B cell (primary cell): ENCODE results near the gene USP14. TPM values are rescaled to one million over a fixed set of nuclear protein-coding genes. Genes with fewer than 3 reads are reported as not detected.

Source experiments
- ATAC-seq: fragments of 200-7000 bp; cut with Tn5 transposase; one replicate; pipeline ENCODE4 v1.10.0; 2021; ENCODE audit warnings: low read depth, mild to moderate bottlenecking, moderate number of reproducible peaks, moderate library complexity
- CTCF ChIA-PET: fragments of 350-600 bp; sonication (Branson Sonifier 250); formaldehyde crosslinking; loops from one replicate; lab custom pipeline; 2021; ENCODE audit warnings: antibody characterized with exemption, inconsistent platforms; lab: Charles Lee
- POLR2A ChIA-PET: fragments of 350-600 bp; sonication (Branson Sonifier 250); formaldehyde crosslinking; loops from one replicate; lab custom pipeline; 2021; ENCODE audit warnings: antibody characterized with exemption; lab: Charles Lee
- DNase-seq: peaks from one replicate; pipeline ENCODE4 v3.0.0; 2013
- H2AFZ ChIP-seq: 2 replicates; pipeline ENCODE4 v1.6.1; 2012; ENCODE audit warnings: mild to moderate bottlenecking, low read depth, low read length; ENCODE audit not compliant: insufficient read depth, poor library complexity, severe bottlenecking
- H3K27ac ChIP-seq, 2 donors: 1 replicate in 1 of 2; 2 replicates in 1 of 2; pipeline ENCODE4 v1.5.1; 2012 to 2013; ENCODE audit warnings: low read length in 2 of 2, mild to moderate bottlenecking in 2 of 2, moderate library complexity in 1 of 2
- H3K27me3 ChIP-seq, 4 experiments: fragments of 200-600 bp in 1 of 4; sonication (generic) in 1 of 4; replicated peaks in 1 of 4; 1 replicate in 2 of 4; 2 replicates in 2 of 4; pipeline versions ENCODE4 v1.6.1 to v1.7.0; 2013 to 2016; ENCODE audit warnings: low read length in 3 of 4, mild to moderate bottlenecking in 2 of 4, mixed read lengths in 1 of 4, moderate library complexity in 1 of 4; ENCODE audit not compliant: insufficient read depth in 4 of 4, control insufficient read depth in 3 of 4; ENCODE audit errors: control extremely low read depth in 1 of 4
- H3K36me3 ChIP-seq, 2 experiments: replicated peaks in 1 of 2; 1 replicate in 1 of 2; 2 replicates in 1 of 2; pipeline versions ENCODE4 v1.6.1 to v1.7.1; 2013; ENCODE audit warnings: low read length in 1 of 2; ENCODE audit not compliant: insufficient read depth in 2 of 2, control insufficient read depth in 1 of 2; ENCODE audit errors: control extremely low read depth in 1 of 2, extremely low read depth in 1 of 2
- H3K4me1 ChIP-seq, 2 donors: fragments of 200-600 bp in 1 of 2; sonication (generic) in 1 of 2; 1 replicate in 1 of 2; 2 replicates in 1 of 2; pipeline versions ENCODE4 v1.5.1 to v1.6.1; 2013 to 2017; ENCODE audit warnings: low read length in 2 of 2; ENCODE audit not compliant: control insufficient read depth in 2 of 2, insufficient read depth in 2 of 2
- H3K4me2 ChIP-seq: replicated peaks from 2 replicates; pipeline ENCODE3; 2012; ENCODE audit warnings: mild to moderate bottlenecking, low read depth, low read length; ENCODE audit not compliant: poor library complexity, severe bottlenecking
- H3K4me3 ChIP-seq, 5 experiments: fragments of 200-600 bp in 1 of 5; sonication (generic) in 1 of 5; 1 replicate in 3 of 5; 2 replicates in 2 of 5; pipeline versions ENCODE4 v1.5.1 to v1.7.0; 2011 to 2016; ENCODE audit warnings: low read length in 4 of 5, mild to moderate bottlenecking in 4 of 5, low read depth in 2 of 5, control low read depth in 1 of 5, moderate library complexity in 1 of 5; ENCODE audit not compliant: insufficient read depth in 1 of 5; ENCODE audit errors: control extremely low read depth in 1 of 5, extremely low read depth in 1 of 5
- H3K79me2 ChIP-seq: fragments of 200-600 bp; sonication (generic); one replicate; pipeline ENCODE4 v1.6.0; 2016; ENCODE audit warnings: low read length; ENCODE audit not compliant: control insufficient read depth, insufficient read depth
- H3K9ac ChIP-seq: fragments of 200-600 bp; sonication (generic); 2 replicates; pipeline ENCODE4 v1.6.1; 2017; ENCODE audit warnings: mild to moderate bottlenecking, low read length, moderate library complexity
- H3K9me3 ChIP-seq, 3 donors: one replicate each; pipeline versions ENCODE4 v1.6.1 to v1.7.1; 2013; ENCODE audit warnings: low read length in 2 of 3; ENCODE audit not compliant: control insufficient read depth in 2 of 3, insufficient read depth in 1 of 3; ENCODE audit errors: control extremely low read depth in 1 of 3
- H4K20me1 ChIP-seq: 2 replicates; pipeline ENCODE4 v1.6.0; 2012; ENCODE audit warnings: mild to moderate bottlenecking, low read length; ENCODE audit not compliant: insufficient read depth, control insufficient read depth, poor library complexity, severe bottlenecking
- H3K27ac Mint-ChIP-seq: one replicate; pipeline ENCODE4 v1.8.0; 2021; ENCODE audit warnings: mixed read lengths
- H3K27me3 Mint-ChIP-seq: one replicate; pipeline ENCODE4 v1.8.0; 2021; ENCODE audit warnings: mixed read lengths
- H3K4me1 Mint-ChIP-seq: one replicate; pipeline ENCODE4 v1.8.0; 2021; ENCODE audit warnings: mixed read lengths
- H3K4me3 Mint-ChIP-seq: one replicate; pipeline ENCODE4 v1.8.0; 2021; ENCODE audit warnings: mixed read lengths
- H3K9me3 Mint-ChIP-seq: one replicate; pipeline ENCODE4 v1.8.0; 2022; ENCODE audit warnings: mixed read lengths; ENCODE audit not compliant: insufficient read depth
- EZH2 ChIP-seq: IDR thresholded peaks from 2 replicates; pipeline ENCODE4 v1.6.1; 2012; ENCODE audit warnings: borderline replicate concordance, low read depth, mild to moderate bottlenecking, moderate library complexity, low read length; ENCODE audit not compliant: insufficient read depth, poor library complexity, severe bottlenecking
- WGBS: methylation state at CpG from one replicate; pipeline ENCODE4 v1.1.5; 2013; ENCODE audit warnings: missing lambda C conversion rate; ENCODE audit not compliant: insufficient coverage; 5-methylcytosine and 5-hydroxymethylcytosine counted together
- intact Hi-C: fragments of 100-400 bp; cut with micrococcal nuclease; formaldehyde crosslinking; loops from one replicate; pipeline ENCODE4 v1.10.0; 2022
- polyA plus RNA-seq: library from polyadenylated mRNA; depleted of rRNA; stranded (reverse); fragments of >200 nt; gene quantifications from 2 replicates; pipeline ENCODE4 v1.2.3, GENCODE V29; 2012
- total RNA-seq, 2 donors: library from RNA; stranded (reverse); fragments of 120-200 nt in 1 of 2; gene quantifications; 1 replicate in 1 of 2; 2 replicates in 1 of 2; pipeline versions ENCODE4 v1.2.3 to v1.2.4, GENCODE V29; 2013 to 2022
- TF ChIP-seq, protein P1 (sequence below): fragments of 200-600 bp; IDR thresholded peaks from one replicate; pipeline ENCODE4 v1.8.0; 2022; ENCODE audit warnings: antibody characterized with exemption, mild to moderate bottlenecking

The USP14 gene
- total and polyA plus RNA-seq, 2 donors (not counting 1 experiment from before 2014, with no cell fraction given), result 6.0 to 38.9 TPM

DNA sequence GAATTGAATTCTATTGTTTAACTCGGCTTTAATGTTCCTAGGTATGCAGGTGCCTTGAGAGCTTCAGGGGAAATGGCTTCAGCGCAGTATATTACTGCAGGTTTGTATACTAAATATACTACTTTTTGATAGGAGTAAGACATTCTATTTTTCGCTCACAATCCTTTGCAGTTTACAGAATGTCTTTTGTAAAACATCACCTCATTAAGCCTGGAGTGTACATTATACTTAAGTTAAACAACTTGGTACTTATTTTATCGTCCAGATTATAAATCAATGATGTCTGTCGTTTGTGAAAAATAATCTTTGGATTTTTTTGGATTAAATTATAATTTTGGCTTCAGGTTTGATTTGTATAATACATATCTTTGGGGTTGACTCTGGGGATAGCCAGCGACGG, 34.4 kb downstream of the USP14 start:
- ATAC-seq (no peak), DNase-seq (no peak)
- Histone ChIP-seq H3K9ac (no peak overlapping the region), H2AFZ (no peak overlapping the region), H3K4me2 (no peak overlapping the region), H3K4me3 (no peak overlapping the region), H3K27me3 (no peaks in the 10 kb centered on the region), H3K36me3 (peaks cover 3 to 17% of the 10 kb centered on the region in 2 experiments), H4K20me1 (peaks cover 8% of the 10 kb centered on the region), H3K27ac (no peak overlapping the region), H3K4me1 (no peaks in the 10 kb centered on the region), H3K9me3 (no peaks in the 10 kb centered on the region), H3K79me2 (peaks cover 21% of the 10 kb centered on the region)
- intact Hi-C loops, result no loop called here
- CTCF ChIA-PET, result no interaction called here
- Mint-ChIP-seq H3K27me3 (no peaks in the 10 kb centered on the region), H3K4me3 (no peak overlapping the region), H3K9me3 (no peaks in the 10 kb centered on the region), H3K4me1 (no peaks in the 10 kb centered on the region), H3K27ac (no peak overlapping the region)
- TF ChIP-seq, protein P1, sequence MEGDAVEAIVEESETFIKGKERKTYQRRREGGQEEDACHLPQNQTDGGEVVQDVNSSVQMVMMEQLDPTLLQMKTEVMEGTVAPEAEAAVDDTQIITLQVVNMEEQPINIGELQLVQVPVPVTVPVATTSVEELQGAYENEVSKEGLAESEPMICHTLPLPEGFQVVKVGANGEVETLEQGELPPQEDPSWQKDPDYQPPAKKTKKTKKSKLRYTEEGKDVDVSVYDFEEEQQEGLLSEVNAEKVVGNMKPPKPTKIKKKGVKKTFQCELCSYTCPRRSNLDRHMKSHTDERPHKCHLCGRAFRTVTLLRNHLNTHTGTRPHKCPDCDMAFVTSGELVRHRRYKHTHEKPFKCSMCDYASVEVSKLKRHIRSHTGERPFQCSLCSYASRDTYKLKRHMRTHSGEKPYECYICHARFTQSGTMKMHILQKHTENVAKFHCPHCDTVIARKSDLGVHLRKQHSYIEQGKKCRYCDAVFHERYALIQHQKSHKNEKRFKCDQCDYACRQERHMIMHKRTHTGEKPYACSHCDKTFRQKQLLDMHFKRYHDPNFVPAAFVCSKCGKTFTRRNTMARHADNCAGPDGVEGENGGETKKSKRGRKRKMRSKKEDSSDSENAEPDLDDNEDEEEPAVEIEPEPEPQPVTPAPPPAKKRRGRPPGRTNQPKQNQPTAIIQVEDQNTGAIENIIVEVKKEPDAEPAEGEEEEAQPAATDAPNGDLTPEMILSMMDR, result no peak
- TF ChIP-seq EZH2, result no peak
- POLR2A ChIA-PET, result no interaction called here
- 100% methylated on average over 1 of the region's 7 CpGs for WGBS

DNA sequence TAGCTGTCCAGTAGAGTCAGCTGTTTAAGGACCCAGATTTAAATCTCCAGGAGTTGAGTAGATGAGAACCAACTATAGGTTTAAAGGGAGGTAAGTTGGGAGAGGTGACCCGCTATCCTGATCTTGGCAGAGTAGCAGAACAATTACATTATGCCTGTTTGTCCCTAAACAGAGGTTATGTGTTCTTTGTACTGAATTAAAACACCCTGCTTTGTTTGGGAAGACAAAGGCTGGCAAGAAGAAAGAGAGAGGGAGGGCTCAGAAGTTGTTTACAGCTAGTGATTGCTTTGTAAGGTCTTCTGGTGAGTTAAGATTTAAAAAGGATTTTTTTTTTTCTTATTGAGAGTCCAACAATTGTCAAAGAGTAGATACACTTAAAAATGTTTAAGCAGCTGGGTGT, 37.3 kb downstream of the USP14 start:
- no peaks in the 10 kb centered on the region for H3K79me2 ChIP-seq
- CTCF ChIA-PET, result no interaction called here
- no peak overlapping the region for H3K27ac ChIP-seq
- no peaks in the 10 kb centered on the region for H3K9me3 Mint-ChIP-seq
- no peak for DNase-seq
- peaks cover 15 to 37% of the 10 kb centered on the region in 2 experiments for H3K36me3 ChIP-seq
- no peaks in the 10 kb centered on the region for H3K4me1 ChIP-seq
- no peak overlapping the region for H3K27ac Mint-ChIP-seq
- no peaks in the 10 kb centered on the region for H4K20me1 ChIP-seq
- no peaks in the 10 kb centered on the region for H3K27me3 Mint-ChIP-seq
- no peaks in the 10 kb centered on the region for H3K27me3 ChIP-seq
- no peak overlapping the region for H3K9ac ChIP-seq
- WGBS, result 83% methylated on average over 1 of the region's 1 CpG
- H3K4me3 ChIP-seq, result no peak overlapping the region
- H2AFZ ChIP-seq, result no peak overlapping the region
- no peak overlapping the region for H3K4me2 ChIP-seq
- no peak for TF ChIP-seq EZH2
- TF ChIP-seq, protein P1, result no peak
- H3K9me3 ChIP-seq, result no peaks in the 10 kb centered on the region
- no peak overlapping the region for H3K4me3 Mint-ChIP-seq
- no peaks in the 10 kb centered on the region for H3K4me1 Mint-ChIP-seq
- intact Hi-C loops, result no loop called here
- POLR2A ChIA-PET, result no interaction called here
- ATAC-seq, result no peak
